HepG2 (cell line): ENCODE data around the gene SLC35B2. TPM values are rescaled to one million over a fixed set of nuclear protein-coding genes. Genes with fewer than 3 reads are reported as not detected.

Source experiments
- ATAC-seq: fragments of 200-7000 bp; cut with Tn5 transposase; 3 replicates; pipeline ENCODE4 v1.9.1; 2020; ENCODE audit warnings: mild to moderate bottlenecking, moderate library complexity
- BruUV-seq: library from RNA; stranded (reverse); fragments of 400-500 nt; replicated peaks from 2 replicates; lab custom pipeline; 2021; lab: Mats Ljungman, UMichigan
- CTCF ChIA-PET: fragments of 300-600 bp; formaldehyde crosslinking; extraction: SDS; loops from one replicate; lab custom pipeline; 2021; ENCODE audit warnings: low total read pairs, inconsistent platforms, low intra/inter-chr PET ratio; lab: Yijun Ruan, JAX
- POLR2A ChIA-PET: fragments of 350-600 bp; sonication (Branson Sonifier 250); formaldehyde crosslinking; loops from one replicate; lab custom pipeline; 2020; ENCODE audit warnings: antibody characterized with exemption, inconsistent platforms; lab: Yijun Ruan, JAX
- DNase-seq: peaks from one replicate; pipeline ENCODE4 v3.0.0-alpha.2; 2015; ENCODE audit warnings: low spot score
- FAIRE-seq: peaks from 3 replicates; lab custom pipeline; 2011; peaks lifted over from hg19 to GRCh38; lab: Jason Lieb, UNC
- H2AFZ ChIP-seq: one replicate; pipeline ENCODE4 v1.6.1; 2011; ENCODE audit warnings: low read length, inconsistent platforms
- H3K27ac ChIP-seq: fragments of 300-600 bp; 3 replicates; pipeline ENCODE4 v1.8.0; 2011; ENCODE audit warnings: mixed run types, mild to moderate bottlenecking, mixed read lengths, low read length, inconsistent platforms; ENCODE audit not compliant: insufficient read depth; ENCODE audit errors: extremely low read length
- H3K27me3 ChIP-seq, 2 experiments: fragments of 200-600 bp in 1 of 2; 2 replicates in 1 of 2; 3 replicates in 1 of 2; pipeline versions ENCODE4 v1.6.0 to v1.8.0; 2011; ENCODE audit warnings: low read length in 2 of 2, mild to moderate bottlenecking in 2 of 2, moderate library complexity in 2 of 2, inconsistent platforms in 1 of 2; ENCODE audit not compliant: insufficient read depth in 2 of 2, control insufficient read depth in 1 of 2
- H3K36me3 ChIP-seq, 2 experiments: fragments of 200-600 bp in 1 of 2; replicated peaks in 1 of 2; 2 replicates in 1 of 2; 3 replicates in 1 of 2; pipeline versions ENCODE4 v1.5.1 to v1.8.0; 2011; ENCODE audit warnings: low read length in 2 of 2, inconsistent platforms in 1 of 2; ENCODE audit not compliant: insufficient read depth in 2 of 2, control insufficient read depth in 1 of 2
- H3K4me1 ChIP-seq: 2 replicates; pipeline ENCODE4 v1.5.1; 2012; ENCODE audit warnings: low read length, inconsistent platforms; ENCODE audit not compliant: insufficient read depth
- H3K4me2 ChIP-seq: 2 replicates; pipeline ENCODE4 v1.6.0; 2011; ENCODE audit warnings: low read depth, low read length, inconsistent platforms
- H3K4me3 ChIP-seq, 3 experiments: fragments of 200-600 bp in 1 of 3; sonication (generic), shearing (Covaris generic) in 1 of 3; replicated peaks in 1 of 3; 2 replicates each; pipeline ENCODE4 v1.5.1; 2011 to 2016; ENCODE audit warnings: low read length in 3 of 3, inconsistent platforms in 2 of 3, low read depth in 2 of 3, mild to moderate bottlenecking in 2 of 3, control low read depth in 1 of 3, mixed read lengths in 1 of 3; ENCODE audit not compliant: insufficient read depth in 1 of 3
- H3K79me2 ChIP-seq: one replicate; pipeline ENCODE4 v1.6.1; 2011; ENCODE audit warnings: low read length, inconsistent platforms; ENCODE audit not compliant: insufficient read depth
- H3K9ac ChIP-seq: 2 replicates; pipeline ENCODE4 v1.6.0; 2011; ENCODE audit warnings: mild to moderate bottlenecking, low read depth, low read length, inconsistent platforms; ENCODE audit not compliant: insufficient read depth
- H3K9me3 ChIP-seq: 2 replicates; pipeline ENCODE4 v1.5.1; 2012; ENCODE audit warnings: mild to moderate bottlenecking, low read length
- H4K20me1 ChIP-seq: 2 replicates; pipeline ENCODE4 v1.6.0; 2011; ENCODE audit warnings: inconsistent platforms, mild to moderate bottlenecking, low read length, moderate library complexity; ENCODE audit not compliant: insufficient read depth
- AGO2 ChIP-seq: fragments of 200-400 bp; formaldehyde crosslinking; optimal IDR thresholded peaks from 2 replicates; pipeline ENCODE3; 2017; ENCODE audit warnings: mild to moderate bottlenecking, low read depth, low read length, moderate library complexity
- ELK4 ChIP-seq: sonication (generic); formaldehyde crosslinking; IDR thresholded peaks from 2 replicates; pipeline ENCODE4 v1.9.0; 2021; ENCODE audit warnings: missing genetic modification reagents, borderline replicate concordance
- GFI1 ChIP-seq: sonication (generic); formaldehyde crosslinking; IDR thresholded peaks from 2 replicates; pipeline ENCODE4 v1.5.0; 2020; ENCODE audit warnings: missing genetic modification reagents, mild to moderate bottlenecking, borderline replicate concordance
- GTF3A ChIP-seq: sonication (generic); formaldehyde crosslinking; conservative IDR thresholded peaks from 2 replicates; pipeline ENCODE4 v1.4.0; 2020; ENCODE audit warnings: mild to moderate bottlenecking, missing genetic modification reagents
- MIXL1 ChIP-seq: IDR thresholded peaks from 2 replicates; pipeline ENCODE4 v1.6.1; 2016
- PAF1 ChIP-seq: IDR thresholded peaks from 2 replicates; pipeline ENCODE4 v1.6.1; 2016; ENCODE audit warnings: missing genetic modification reagents, missing compliant biosample characterization
- POLR2AphosphoS5 ChIP-seq: IDR thresholded peaks from 2 replicates; pipeline ENCODE4 v1.6.1; 2012; ENCODE audit warnings: low read depth, low read length
- POLR2G ChIP-seq: fragments of 200-400 bp; formaldehyde crosslinking; IDR thresholded peaks from 2 replicates; pipeline ENCODE4 v1.6.1; 2018; ENCODE audit warnings: mild to moderate bottlenecking, low read depth, low read length, moderate library complexity
- RBFOX2 ChIP-seq: fragments of 200-400 bp; formaldehyde crosslinking; IDR thresholded peaks from 2 replicates; pipeline ENCODE4 v1.6.1; 2017; ENCODE audit warnings: low read depth, mild to moderate bottlenecking, low read length
- SALL1 ChIP-seq: sonication (generic); formaldehyde crosslinking; IDR thresholded peaks from 2 replicates; pipeline ENCODE4 v1.8.0; 2022; ENCODE audit warnings: mild to moderate bottlenecking, missing genetic modification reagents
- SP4 ChIP-seq: sonication (generic); formaldehyde crosslinking; IDR thresholded peaks from 2 replicates; pipeline ENCODE4 v1.8.1; 2023; ENCODE audit warnings: mild to moderate bottlenecking, missing genetic modification reagents
- THAP11 ChIP-seq: IDR thresholded peaks from 2 replicates; pipeline ENCODE4 v1.6.1; 2016; ENCODE audit warnings: missing biosample characterization, missing genetic modification reagents
- ZNF17 ChIP-seq: sonication (generic); formaldehyde crosslinking; IDR thresholded peaks from 2 replicates; pipeline ENCODE4 v1.5.0; 2020; ENCODE audit warnings: mild to moderate bottlenecking, missing genetic modification reagents
- ZNF543 ChIP-seq: sonication (generic); formaldehyde crosslinking; IDR thresholded peaks from 2 replicates; pipeline ENCODE4 v1.4.0; 2020; ENCODE audit warnings: mild to moderate bottlenecking, missing genetic modification reagents
- ZNF780A ChIP-seq: sonication (generic); formaldehyde crosslinking; IDR thresholded peaks from 2 replicates; pipeline ENCODE4 v1.8.0; 2022; ENCODE audit warnings: mild to moderate bottlenecking, missing genetic modification reagents, moderate library complexity
- whole genome bisulfite sequencing: methylation state at CpG from one replicate; pipeline ENCODE4 v1.1.6; 2017; ENCODE audit warnings: low lambda C conversion rate; 5-methylcytosine and 5-hydroxymethylcytosine counted together
- in situ Hi-C: cut with HindIII; loops from 2 replicates; pipeline ENCODE4 v1.10.0; 2017; ENCODE audit warnings: low pct_unique_long_range_greater_than_20kb; ENCODE audit not compliant: extremely low pct_ligation_motif_present
- intact Hi-C: fragments of 100-400 bp; cut with micrococcal nuclease; formaldehyde crosslinking; loops from one replicate; pipeline ENCODE4 v1.10.0; 2022; ENCODE audit not compliant: unreplicated experiment
- polyA plus RNA-seq, 8 experiments: library from polyadenylated mRNA; depleted of rRNA in 3 of 8; stranded (reverse) in 7 of 8; unstranded in 1 of 8; fragments of >200 nt; fragmentation: Illumina TruSeq in 4 of 8; extraction: Trizol in 4 of 8; gene quantifications; 2 replicates each; pipeline versions ENCODE4 v1.2.1 to v1.2.3, GENCODE V29; 2011 to 2016; ENCODE audit warnings: low read depth in 4 of 8, missing spikeins in 1 of 8, mixed read lengths in 1 of 8; ENCODE audit not compliant: insufficient read depth in 1 of 8
- total RNA-seq, 5 experiments: library from RNA; depleted of rRNA; stranded (reverse); fragments of >200 nt; fragmentation: Illumina TruSeq; extraction: Trizol; gene quantifications; 2 replicates each; pipeline ENCODE4 v1.2.3, GENCODE V29; 2016; ENCODE audit warnings: low read depth in 1 of 5
- TF ChIP-seq, protein P1 (sequence below), 2 experiments: fragments of 450-650 bp in 1 of 2; sonication (generic) in 1 of 2; formaldehyde crosslinking; IDR thresholded peaks; 2 replicates each; pipeline versions ENCODE4 v1.5.0 to v1.8.0; 2020 to 2022; ENCODE audit warnings: mild to moderate bottlenecking in 1 of 2, missing genetic modification reagents in 1 of 2
- TF ChIP-seq, protein P2 (sequence below): sonication (generic); formaldehyde crosslinking; IDR thresholded peaks from 2 replicates; pipeline ENCODE4 v1.8.1; 2023; ENCODE audit warnings: mild to moderate bottlenecking, missing genetic modification reagents
- TF ChIP-seq, protein P3 (sequence below): sonication (generic); formaldehyde crosslinking; IDR thresholded peaks from 2 replicates; pipeline ENCODE4 v1.9.0; 2022; ENCODE audit warnings: missing genetic modification reagents, mild to moderate bottlenecking, borderline replicate concordance
- TF ChIP-seq, protein P4 (sequence below): sonication (generic); formaldehyde crosslinking; IDR thresholded peaks from 2 replicates; pipeline ENCODE4 v1.4.0; 2020; ENCODE audit warnings: mild to moderate bottlenecking, missing genetic modification reagents

SLC35B2 gene
- total and polyA plus RNA-seq, 2 of the 13 experiments (the other 11 are each of a cell fraction or from before 2014, with no cell fraction given), result 61.1 to 148 TPM

DNA sequence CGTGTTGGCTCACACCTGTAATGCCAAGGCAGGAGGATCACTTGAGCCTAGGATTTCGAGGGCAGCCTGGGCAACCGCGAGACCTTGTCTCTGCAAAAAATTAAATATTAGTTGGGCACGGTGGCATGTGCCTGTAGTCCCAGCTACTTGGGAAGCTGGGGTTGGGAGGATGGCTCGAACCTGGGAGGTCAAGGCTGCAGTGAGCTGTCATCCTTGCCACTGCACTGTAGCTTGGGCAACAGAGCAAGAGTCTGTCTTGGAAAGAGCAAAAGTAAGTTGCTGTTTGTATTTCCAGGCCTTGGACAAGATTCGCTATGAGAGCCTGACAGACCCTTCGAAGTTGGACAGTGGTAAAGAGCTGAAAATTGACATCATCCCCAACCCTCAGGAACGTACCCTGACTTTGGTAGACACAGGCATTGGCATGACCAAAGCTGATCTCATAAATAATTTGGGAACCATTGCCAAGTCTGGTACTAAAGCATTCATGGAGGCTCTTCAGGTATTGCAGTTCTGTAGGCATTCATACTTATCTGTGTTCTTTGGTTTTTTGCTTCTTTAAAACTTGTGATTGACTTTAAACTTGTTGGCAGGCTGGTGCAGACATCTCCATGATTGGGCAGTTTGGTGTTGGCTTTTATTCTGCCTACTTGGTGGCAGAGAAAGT lies 8.1 kb downstream of the SLC35B2 start:
- POLR2A ChIA-PET, result interaction anchor here (1.1 to 8.4 kb wide), 3 partner anchors 7 to 57 kb away, joined by 3 to 264 read pairs (median 6); partner anchors contain the start of gene SLC35B2
- DNase-seq (no peak), FAIRE-seq (no peak), ATAC-seq (no peak)
- Histone ChIP-seq H3K9me3 (no peaks in the 10 kb centered on the region), H3K9ac (peak overlapping the region; percentile 99), H3K4me3 (peak overlapping the region; percentile 81 to 97 (median 87)), H3K4me2 (peak overlapping the region; percentile 85), H3K36me3 (peaks cover 34 to 60% of the 10 kb centered on the region in 2 experiments), H4K20me1 (peaks cover 72% of the 10 kb centered on the region), H3K4me1 (peaks cover 70% of the 10 kb centered on the region), H2AFZ (no peak overlapping the region), H3K79me2 (peaks cover 54% of the 10 kb centered on the region), H3K27ac (peak overlapping the region; percentile 96), H3K27me3 (no peaks in the 10 kb centered on the region; a peak in 1 of 5 replicates)
- TF ChIP-seq, protein P1, sequence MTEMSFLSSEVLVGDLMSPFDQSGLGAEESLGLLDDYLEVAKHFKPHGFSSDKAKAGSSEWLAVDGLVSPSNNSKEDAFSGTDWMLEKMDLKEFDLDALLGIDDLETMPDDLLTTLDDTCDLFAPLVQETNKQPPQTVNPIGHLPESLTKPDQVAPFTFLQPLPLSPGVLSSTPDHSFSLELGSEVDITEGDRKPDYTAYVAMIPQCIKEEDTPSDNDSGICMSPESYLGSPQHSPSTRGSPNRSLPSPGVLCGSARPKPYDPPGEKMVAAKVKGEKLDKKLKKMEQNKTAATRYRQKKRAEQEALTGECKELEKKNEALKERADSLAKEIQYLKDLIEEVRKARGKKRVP (CRISPR knock-in tag; IDR thresholded peaks at IDR 0.05), result no peak
- TF ChIP-seq, protein P2, sequence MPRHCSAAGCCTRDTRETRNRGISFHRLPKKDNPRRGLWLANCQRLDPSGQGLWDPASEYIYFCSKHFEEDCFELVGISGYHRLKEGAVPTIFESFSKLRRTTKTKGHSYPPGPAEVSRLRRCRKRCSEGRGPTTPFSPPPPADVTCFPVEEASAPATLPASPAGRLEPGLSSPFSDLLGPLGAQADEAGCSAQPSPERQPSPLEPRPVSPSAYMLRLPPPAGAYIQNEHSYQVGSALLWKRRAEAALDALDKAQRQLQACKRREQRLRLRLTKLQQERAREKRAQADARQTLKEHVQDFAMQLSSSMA, result no peak
- TF ChIP-seq PAF1 (CRISPR knock-in tag) (peak; percentile 55; the same call in 1 of the 2 replicates), ZNF780A (CRISPR knock-in tag) (0 out of 2 replicates have a peak, but pooled peaks have one; percentile 48), MIXL1 (CRISPR knock-in tag) (no peak), SALL1 (CRISPR knock-in tag) (0 out of 2 replicates have a peak, but pooled peaks have one; percentile 14), ELK4 (CRISPR knock-in tag) (0 out of 2 replicates have a peak, but pooled peaks have one; percentile 13), ZNF17 (CRISPR knock-in tag) (0 out of 2 replicates have a peak, but pooled peaks have one; percentile 52), THAP11 (0 out of 2 replicates have a peak, but pooled peaks have one; percentile 15), AGO2 (peak; percentile 29), GTF3A (CRISPR knock-in tag) (no peak), GFI1 (CRISPR knock-in tag) (0 out of 2 replicates have a peak, but pooled peaks have one; percentile 22), SP4 (CRISPR knock-in tag) (0 out of 2 replicates have a peak, but pooled peaks have one; percentile 4), POLR2AphosphoS5 (0 out of 2 replicates have a peak, but pooled peaks have one; percentile 8), POLR2G (peak; percentile 29; the same call in 1 of the 2 replicates), RBFOX2 (peak; percentile 56), ZNF543 (CRISPR knock-in tag) (no peak)
- TF ChIP-seq, protein P3, sequence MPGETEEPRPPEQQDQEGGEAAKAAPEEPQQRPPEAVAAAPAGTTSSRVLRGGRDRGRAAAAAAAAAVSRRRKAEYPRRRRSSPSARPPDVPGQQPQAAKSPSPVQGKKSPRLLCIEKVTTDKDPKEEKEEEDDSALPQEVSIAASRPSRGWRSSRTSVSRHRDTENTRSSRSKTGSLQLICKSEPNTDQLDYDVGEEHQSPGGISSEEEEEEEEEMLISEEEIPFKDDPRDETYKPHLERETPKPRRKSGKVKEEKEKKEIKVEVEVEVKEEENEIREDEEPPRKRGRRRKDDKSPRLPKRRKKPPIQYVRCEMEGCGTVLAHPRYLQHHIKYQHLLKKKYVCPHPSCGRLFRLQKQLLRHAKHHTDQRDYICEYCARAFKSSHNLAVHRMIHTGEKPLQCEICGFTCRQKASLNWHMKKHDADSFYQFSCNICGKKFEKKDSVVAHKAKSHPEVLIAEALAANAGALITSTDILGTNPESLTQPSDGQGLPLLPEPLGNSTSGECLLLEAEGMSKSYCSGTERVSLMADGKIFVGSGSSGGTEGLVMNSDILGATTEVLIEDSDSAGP, result peak; percentile 47; the same call in 1 of the 2 replicates
- TF ChIP-seq, protein P4, sequence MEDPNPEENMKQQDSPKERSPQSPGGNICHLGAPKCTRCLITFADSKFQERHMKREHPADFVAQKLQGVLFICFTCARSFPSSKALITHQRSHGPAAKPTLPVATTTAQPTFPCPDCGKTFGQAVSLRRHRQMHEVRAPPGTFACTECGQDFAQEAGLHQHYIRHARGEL, result 0 out of 2 replicates have a peak, but pooled peaks have one; percentile 22
- CTCF ChIA-PET, result no interaction called here
- no TSS peak for BruUV-seq
- WGBS, result 83% methylated on average over 9 of the region's 9 CpGs
- intact Hi-C loops (no loop called here), in situ Hi-C loops (no loop called here)
